Upper lobe of left lung (tissue), 6 donors: Measurements from ENCODE around the gene ARAP3. TPM values are rescaled to one million over a fixed set of nuclear protein-coding genes. Genes with fewer than 3 reads are reported as not detected.

Source experiments
- ATAC-seq, 2 donors: fragments of 200-7000 bp; cut with Tn5 transposase; one replicate each; pipeline ENCODE4 v1.9.1; 2022; ENCODE audit warnings: mild to moderate bottlenecking in 2 of 2, moderate library complexity in 2 of 2; ENCODE audit not compliant: low FRiP score in 2 of 2
- DNase-seq, 2 donors: peaks; one replicate each; pipeline ENCODE4 v3.0.0-alpha.2; 2019 to 2020
- H3K27ac ChIP-seq, 4 donors: fragments of 200-600 bp; sonication (generic); one replicate each; pipeline ENCODE4 v1.5.1; 2016 to 2019
- H3K27me3 ChIP-seq, 4 donors: fragments of 200-600 bp; sonication (generic); one replicate each; pipeline ENCODE4 v1.5.1; 2017 to 2019
- H3K36me3 ChIP-seq, 4 donors: fragments of 200-600 bp; sonication (generic); one replicate each; pipeline ENCODE4 v1.5.1; 2016 to 2019
- H3K4me1 ChIP-seq, 4 donors: fragments of 200-600 bp; sonication (generic); one replicate each; pipeline ENCODE4 v1.5.1; 2018 to 2019
- H3K4me3 ChIP-seq, 4 donors: fragments of 200-600 bp; sonication (generic); one replicate each; pipeline ENCODE4 v1.5.1; 2017 to 2019; ENCODE audit warnings: mild to moderate bottlenecking in 2 of 4, moderate library complexity in 1 of 4
- H3K9me3 ChIP-seq, 4 donors: fragments of 200-600 bp; sonication (generic); one replicate each; pipeline ENCODE4 v1.5.1; 2018 to 2019
- EP300 ChIP-seq, 4 donors: sonication (generic); formaldehyde crosslinking; IDR thresholded peaks; one replicate each; pipeline ENCODE4 v1.5.1; 2017; ENCODE audit warnings: antibody characterized with exemption in 4 of 4, control low read depth in 2 of 4
- POLR2A ChIP-seq, 4 donors: fragments of 450-650 bp; IDR thresholded peaks; one replicate each; pipeline ENCODE4 v1.5.1; 2016 to 2017; ENCODE audit warnings: antibody characterized with exemption in 4 of 4, mild to moderate bottlenecking in 2 of 4
- POLR2AphosphoS5 ChIP-seq, 2 donors: sonication (generic); formaldehyde crosslinking; IDR thresholded peaks; one replicate each; pipeline ENCODE4 v1.5.1; 2017; ENCODE audit warnings: antibody characterized with exemption in 2 of 2
- WGBS, 2 donors: methylation state at CpG; one replicate each; pipeline ENCODE4 v1.1.5; 2017 to 2018; 5-methylcytosine and 5-hydroxymethylcytosine counted together
- total RNA-seq, 6 donors: library from RNA; depleted of rRNA in 4 of 6; stranded (reverse); fragments of >200 nt in 4 of 6; gene quantifications; one replicate each; pipeline versions ENCODE4 v1.1.0 to v1.2.1, GENCODE V29; 2016 to 2021
- TF ChIP-seq, protein P1 (sequence below), 6 experiments: fragments of 450-650 bp in 4 of 6; fragments of 200-600 bp in 2 of 6; sonication (generic) in 2 of 6; IDR thresholded peaks; one replicate each; pipeline ENCODE4 v1.5.1; 2016 to 2019; ENCODE audit warnings: antibody characterized with exemption in 6 of 6
- donor health status: DM: no; HTN: no; CAD: no; lungs with moderate emphysema.
- donor health status: DM: no; HTN: yes; CAD: no; lungs with severe emphysema.

Gene ARAP3
- total RNA-seq, 6 donors from 2014 or later = 10.1 to 43.0 (median 27.7) TPM

DNA sequence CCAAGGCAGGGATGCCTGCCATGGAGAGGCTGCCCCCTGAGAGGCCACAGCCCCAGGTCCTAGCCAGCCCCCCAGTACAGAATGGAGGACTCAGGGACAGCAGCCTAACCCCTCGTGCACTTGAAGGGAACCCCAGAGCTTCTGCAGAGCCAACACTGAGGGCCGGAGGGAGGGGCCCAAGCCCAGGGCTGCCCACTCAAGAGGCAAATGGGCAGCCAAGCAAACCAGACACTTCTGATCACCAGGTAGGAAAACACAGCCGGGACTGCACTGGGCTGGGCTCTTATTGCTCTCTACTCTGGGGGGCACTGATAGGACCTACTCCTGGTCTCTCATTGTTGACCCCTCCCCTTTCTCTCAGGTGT is 42.0 kb downstream of the ARAP3 start:
- H3K27me3 ChIP-seq = no peaks in the 10 kb centered on the region
- peaks cover 0 to 22% (median 10%) of the 10 kb centered on the region in 4 donors for H3K36me3 ChIP-seq
- TF ChIP-seq, protein P1, sequence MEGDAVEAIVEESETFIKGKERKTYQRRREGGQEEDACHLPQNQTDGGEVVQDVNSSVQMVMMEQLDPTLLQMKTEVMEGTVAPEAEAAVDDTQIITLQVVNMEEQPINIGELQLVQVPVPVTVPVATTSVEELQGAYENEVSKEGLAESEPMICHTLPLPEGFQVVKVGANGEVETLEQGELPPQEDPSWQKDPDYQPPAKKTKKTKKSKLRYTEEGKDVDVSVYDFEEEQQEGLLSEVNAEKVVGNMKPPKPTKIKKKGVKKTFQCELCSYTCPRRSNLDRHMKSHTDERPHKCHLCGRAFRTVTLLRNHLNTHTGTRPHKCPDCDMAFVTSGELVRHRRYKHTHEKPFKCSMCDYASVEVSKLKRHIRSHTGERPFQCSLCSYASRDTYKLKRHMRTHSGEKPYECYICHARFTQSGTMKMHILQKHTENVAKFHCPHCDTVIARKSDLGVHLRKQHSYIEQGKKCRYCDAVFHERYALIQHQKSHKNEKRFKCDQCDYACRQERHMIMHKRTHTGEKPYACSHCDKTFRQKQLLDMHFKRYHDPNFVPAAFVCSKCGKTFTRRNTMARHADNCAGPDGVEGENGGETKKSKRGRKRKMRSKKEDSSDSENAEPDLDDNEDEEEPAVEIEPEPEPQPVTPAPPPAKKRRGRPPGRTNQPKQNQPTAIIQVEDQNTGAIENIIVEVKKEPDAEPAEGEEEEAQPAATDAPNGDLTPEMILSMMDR (IDR thresholded peaks at IDR 0.05) = no peak
- TF ChIP-seq POLR2A (IDR thresholded peaks at IDR 0.05) = no peak
- no peak for TF ChIP-seq EP300 (IDR thresholded peaks at IDR 0.05)
- TF ChIP-seq POLR2AphosphoS5 (IDR thresholded peaks at IDR 0.05) = no peak
- peaks cover 21 to 28% (median 23%) of the 10 kb centered on the region in 4 donors for H3K4me1 ChIP-seq
- H3K9me3 ChIP-seq = no peaks in the 10 kb centered on the region
- no peak overlapping the region for H3K27ac ChIP-seq
- DNase-seq (no peak), ATAC-seq (no peak)
- 89 to 90% methylated on average over 3 of the region's 3 CpGs for WGBS, 2 donors
- no peak overlapping the region for H3K4me3 ChIP-seq

DNA sequence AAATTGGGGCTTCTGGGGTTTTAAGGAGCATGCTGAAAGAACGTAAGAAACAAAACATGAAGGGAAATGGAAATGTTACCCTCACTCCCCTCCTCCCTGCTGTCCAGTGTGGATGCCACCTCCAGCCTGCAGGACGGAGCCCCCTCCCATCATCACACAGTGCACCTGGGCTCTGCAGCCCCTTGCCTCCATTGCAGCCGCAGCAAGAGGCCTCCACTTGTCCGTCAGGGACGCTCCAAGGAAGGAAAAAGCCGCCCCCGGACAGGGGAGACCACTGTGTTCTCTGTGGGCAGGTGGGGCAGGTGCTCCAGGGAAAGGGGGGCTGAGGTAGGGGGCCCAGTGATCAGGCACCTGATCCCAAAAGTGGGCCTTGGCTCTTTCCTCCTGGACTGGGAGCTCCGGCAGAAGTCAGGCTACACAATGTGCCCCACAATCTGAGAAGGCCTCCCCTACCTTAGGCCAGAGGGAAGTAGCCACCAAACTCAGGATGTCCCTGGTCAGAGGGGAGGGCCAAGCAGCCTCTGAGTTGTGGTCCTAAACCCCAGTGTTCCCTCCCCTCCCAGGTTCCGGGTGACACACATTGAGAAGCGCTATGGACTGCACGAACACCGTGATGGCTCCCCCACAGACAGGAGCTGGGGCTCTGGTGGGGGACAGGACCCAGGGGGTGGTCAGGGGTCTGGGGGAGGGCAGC is 42.5 kb downstream of the ARAP3 start:
- Histone ChIP-seq H3K4me1 (peaks cover 27 to 33% (median 28%) of the 10 kb centered on the region in 4 donors), H3K4me3 (no peak overlapping the region), H3K9me3 (no peaks in the 10 kb centered on the region), H3K27me3 (no peaks in the 10 kb centered on the region), H3K27ac (no peak overlapping the region), H3K36me3 (peaks cover 0 to 17% (median 8%) of the 10 kb centered on the region in 4 donors)
- TF ChIP-seq, protein P1 (IDR thresholded peaks at IDR 0.05) = no peak
- no peak for TF ChIP-seq EP300 (IDR thresholded peaks at IDR 0.05)
- no peak for TF ChIP-seq POLR2A (IDR thresholded peaks at IDR 0.05)
- TF ChIP-seq POLR2AphosphoS5 (IDR thresholded peaks at IDR 0.05) = no peak
- DNase-seq (no peak), ATAC-seq (no peak)
- 89 to 93% methylated on average over 8 to 12 of the region's 12 CpGs for WGBS, 2 donors

DNA sequence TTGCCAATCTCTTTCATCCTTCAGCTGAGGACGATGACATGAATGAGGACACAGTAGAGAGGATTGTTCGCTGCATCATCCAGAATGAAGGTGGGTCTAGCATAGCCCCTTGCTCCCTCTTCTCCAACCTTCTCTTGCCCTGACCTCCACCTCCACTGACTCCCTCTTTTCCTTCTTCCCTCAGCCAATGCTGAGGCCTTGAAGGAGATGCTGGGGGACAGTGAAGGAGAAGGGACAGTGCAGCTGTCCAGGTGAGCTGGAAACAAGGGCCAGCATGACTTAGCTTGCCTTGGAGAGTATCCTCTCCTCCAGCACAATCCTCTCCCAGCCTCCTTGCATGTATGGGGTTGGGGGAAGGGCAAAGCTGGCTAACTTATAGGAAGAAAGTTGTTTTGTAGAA is 43.3 kb downstream of the ARAP3 start:
- 94 to 98% methylated on average over 2 of the region's 2 CpGs for WGBS, 2 donors

DNA sequence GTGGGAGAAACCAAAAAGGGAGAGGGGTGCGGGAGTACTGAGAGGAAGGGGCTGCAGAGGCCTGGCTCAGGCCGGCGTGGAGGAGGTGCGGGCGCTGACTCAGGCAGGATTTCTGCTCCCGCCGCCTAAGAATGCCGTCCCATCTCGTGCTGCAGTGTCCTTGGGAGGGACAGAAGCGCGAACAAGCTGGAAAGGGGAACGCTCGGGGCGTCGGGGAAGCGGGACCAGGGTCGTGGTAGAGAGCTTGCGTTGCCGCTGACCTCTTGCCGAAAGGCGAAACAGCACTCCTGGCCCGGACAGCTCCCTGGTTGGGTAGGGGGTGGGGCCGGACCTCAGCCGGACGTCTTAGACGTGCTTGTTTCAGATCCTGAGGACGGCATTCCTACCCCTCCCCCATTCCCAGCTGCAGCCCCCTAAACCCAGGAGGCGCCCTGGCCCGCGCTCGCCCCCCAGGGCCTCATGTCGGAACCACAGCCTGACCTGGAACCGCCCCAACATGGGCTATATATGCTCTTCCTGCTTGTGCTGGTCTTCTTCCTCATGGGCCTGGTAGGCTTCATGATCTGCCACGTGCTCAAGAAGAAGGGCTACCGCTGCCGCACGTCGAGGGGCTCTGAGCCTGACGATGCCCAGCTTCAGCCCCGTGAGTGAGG is 44.1 kb downstream of the ARAP3 start:
- WGBS, 2 donors = 0 to 1% methylated on average over 11 to 16 of the region's 40 CpGs
- Histone ChIP-seq H3K4me1 (peaks cover 28 to 38% (median 33%) of the 10 kb centered on the region in 4 donors), H3K4me3 (peak overlapping the region; percentile 70 to 91 (median 78)), H3K36me3 (peaks cover 0 to 6% (median 5%) of the 10 kb centered on the region in 4 donors), H3K9me3 (no peaks in the 10 kb centered on the region), H3K27me3 (no peaks in the 10 kb centered on the region), H3K27ac (peak overlapping the region; percentile 59 to 88 (median 80))
- TF ChIP-seq, protein P1 (IDR thresholded peaks at IDR 0.05) = peak in 4 of 6 experiments; percentile 23 to 55 (median 41)
- no peak for TF ChIP-seq POLR2AphosphoS5 (IDR thresholded peaks at IDR 0.05)
- DNase-seq = peak; percentile 66 to 90
- ATAC-seq = peak; percentile 51 to 73

More for the DNA sequence above, 43.3 kb downstream of the ARAP3 start:
- Histone ChIP-seq H3K9me3 (no peaks in the 10 kb centered on the region), H3K4me3 (no peak overlapping the region), H3K4me1 (peaks cover 28 to 38% (median 33%) of the 10 kb centered on the region in 4 donors), H3K36me3 (peaks cover 0 to 10% (median 5%) of the 10 kb centered on the region in 4 donors), H3K27me3 (no peaks in the 10 kb centered on the region), H3K27ac (no peak overlapping the region)
- TF ChIP-seq EP300 (IDR thresholded peaks at IDR 0.05) (no peak), POLR2AphosphoS5 (IDR thresholded peaks at IDR 0.05) (no peak), POLR2A (IDR thresholded peaks at IDR 0.05) (no peak)
- TF ChIP-seq, protein P1 (IDR thresholded peaks at IDR 0.05) = no peak
- ATAC-seq = no peak
- no peak for DNase-seq
